IMR-90 (cell line): Measurements from ENCODE around the gene KMT2A. TPM values are rescaled to one million over a fixed set of nuclear protein-coding genes. Genes with fewer than 3 reads are reported as not detected.

ENCODE experiments used
- ATAC-seq: fragments of 200-7000 bp; cut with Tn5 transposase; 2 replicates; pipeline ENCODE4 v1.9.1; 2020; ENCODE audit warnings: low read depth, mild to moderate bottlenecking, moderate library complexity
- BruUV-seq: library from RNA; stranded (reverse); fragments of 400-500 nt; replicated peaks from 2 replicates; lab custom pipeline; 2021; lab: Mats Ljungman, UMichigan
- CTCF ChIA-PET: fragments of 300-600 bp; formaldehyde crosslinking; extraction: SDS; loops from one replicate; lab custom pipeline; 2021; ENCODE audit warnings: antibody characterized with exemption; lab: Yijun Ruan, JAX
- POLR2A ChIA-PET: fragments of 300-600 bp; sonication (Branson Sonifier 250); formaldehyde crosslinking; loops from one replicate; lab custom pipeline; 2022; ENCODE audit warnings: antibody characterized with exemption; ENCODE audit not compliant: unreplicated experiment; lab: Charles Lee
- DNase-seq: peaks from one replicate; pipeline ENCODE4 v3.0.0; 2013
- H2AFZ ChIP-seq: replicated peaks from 2 replicates; pipeline ENCODE3; 2013; ENCODE audit warnings: low read length, mild to moderate bottlenecking; ENCODE audit not compliant: poor library complexity
- H2AK5ac ChIP-seq: 2 replicates; pipeline ENCODE4 v1.6.1; 2013; ENCODE audit warnings: low read depth, low read length, inconsistent platforms
- H2AK9ac ChIP-seq: replicated peaks from 2 replicates; pipeline ENCODE3; 2013; ENCODE audit warnings: mild to moderate bottlenecking, low read depth, low read length, moderate library complexity; ENCODE audit not compliant: poor library complexity
- H2BK120ac ChIP-seq: 2 replicates; pipeline ENCODE4 v1.6.1; 2013; ENCODE audit warnings: low read depth, low read length, inconsistent platforms
- H2BK15ac ChIP-seq: 3 replicates; pipeline ENCODE4 v1.6.1; 2013; ENCODE audit warnings: low read depth, low read length, inconsistent platforms
- H2BK20ac ChIP-seq: 2 replicates; pipeline ENCODE4 v1.6.1; 2013; ENCODE audit warnings: low read depth, mild to moderate bottlenecking, inconsistent platforms, low read length, moderate library complexity
- H2BK5ac ChIP-seq: 2 replicates; pipeline ENCODE4 v1.6.1; 2013; ENCODE audit warnings: mild to moderate bottlenecking, low read depth, low read length, inconsistent platforms; ENCODE audit not compliant: poor library complexity, severe bottlenecking
- H3K14ac ChIP-seq: replicated peaks from 2 replicates; pipeline ENCODE4 v1.6.1; 2013; ENCODE audit warnings: low read depth, low read length, inconsistent platforms
- H3K18ac ChIP-seq: 2 replicates; pipeline ENCODE4 v1.6.1; 2013; ENCODE audit warnings: low read depth, low read length, control low read depth
- H3K23ac ChIP-seq: 2 replicates; pipeline ENCODE4 v1.6.1; 2013; ENCODE audit warnings: low read depth, low read length, inconsistent platforms
- H3K27ac ChIP-seq: 2 replicates; pipeline ENCODE4 v1.5.1; 2013; ENCODE audit warnings: mild to moderate bottlenecking, control low read depth, low read length; ENCODE audit not compliant: insufficient read depth
- H3K27me3 ChIP-seq: 2 replicates; pipeline ENCODE4 v1.6.1; 2013; ENCODE audit warnings: low read length; ENCODE audit not compliant: control insufficient read depth, insufficient read depth
- H3K36me3 ChIP-seq: 2 replicates; pipeline ENCODE4 v1.6.1; 2013; ENCODE audit warnings: low read length, mixed read lengths; ENCODE audit not compliant: control insufficient read depth, insufficient read depth
- H3K4ac ChIP-seq: 2 replicates; pipeline ENCODE4 v1.6.1; 2013; ENCODE audit warnings: low read depth, low read length, inconsistent platforms
- H3K4me1 ChIP-seq: 2 replicates; pipeline ENCODE4 v1.6.1; 2013; ENCODE audit warnings: low read length, mixed read lengths; ENCODE audit not compliant: control insufficient read depth, insufficient read depth
- H3K4me2 ChIP-seq: 2 replicates; pipeline ENCODE4 v1.6.1; 2013; ENCODE audit warnings: low read depth, mild to moderate bottlenecking, control low read depth, low read length, moderate library complexity
- H3K4me3 ChIP-seq: 2 replicates; pipeline ENCODE4 v1.5.1; 2013; ENCODE audit warnings: low read depth, mild to moderate bottlenecking, control low read depth, low read length, moderate library complexity; ENCODE audit not compliant: insufficient read depth
- H3K56ac ChIP-seq: 2 replicates; pipeline ENCODE4 v1.6.1; 2013; ENCODE audit warnings: low read length, inconsistent platforms; ENCODE audit not compliant: insufficient read depth; ENCODE audit errors: extremely low read depth
- H3K79me1 ChIP-seq, 2 experiments: 2 replicates each; pipeline ENCODE4 v1.6.1; 2013; ENCODE audit warnings: low read length in 2 of 2, inconsistent platforms in 1 of 2, low read depth in 1 of 2
- H3K9ac ChIP-seq: 2 replicates; pipeline ENCODE4 v1.6.1; 2013; ENCODE audit warnings: low read depth, low read length, control low read depth
- H3K9me1 ChIP-seq: 2 replicates; pipeline ENCODE4 v1.6.1; 2013; ENCODE audit warnings: low read length, inconsistent platforms; ENCODE audit not compliant: insufficient read depth
- H3K9me3 ChIP-seq: 2 replicates; pipeline ENCODE4 v1.6.1; 2013; ENCODE audit warnings: low read length; ENCODE audit not compliant: control insufficient read depth, insufficient read depth
- H4K20me1 ChIP-seq: 2 replicates; pipeline ENCODE4 v1.6.1; 2013; ENCODE audit warnings: low read length, inconsistent platforms; ENCODE audit not compliant: insufficient read depth
- H4K5ac ChIP-seq: 2 replicates; pipeline ENCODE4 v1.6.1; 2013; ENCODE audit warnings: mild to moderate bottlenecking, low read depth, low read length, control low read depth
- H4K8ac ChIP-seq, 2 experiments: 2 replicates each; pipeline ENCODE4 v1.6.1; 2013; ENCODE audit warnings: low read depth in 2 of 2, low read length in 2 of 2, control low read depth in 1 of 2, inconsistent platforms in 1 of 2
- H4K91ac ChIP-seq: 2 replicates; pipeline ENCODE4 v1.6.1; 2013; ENCODE audit warnings: low read depth, low read length, inconsistent platforms; ENCODE audit not compliant: insufficient read depth
- CEBPB ChIP-seq: IDR thresholded peaks from 2 replicates; pipeline ENCODE4 v1.6.1; 2012; ENCODE audit warnings: low read depth, low read length, improper control_type of control experiment
- NFE2L2 ChIP-seq: fragments of 150-350 bp; IDR thresholded peaks from 2 replicates; pipeline ENCODE4 v1.6.1; 2016; ENCODE audit warnings: low read depth, mild to moderate bottlenecking, low read length
- WGBS, 2 experiments: methylation state at CpG; one replicate each; pipeline versions ENCODE4 v1.1.5 to v1.1.7; 2013; ENCODE audit warnings: missing lambda C conversion rate in 2 of 2; ENCODE audit not compliant: insufficient read length in 1 of 2; ENCODE audit errors: extremely low coverage in 2 of 2; 5-methylcytosine and 5-hydroxymethylcytosine counted together
- dilution Hi-C: fragments of 300-500 bp; cut with HindIII; formaldehyde crosslinking; loops from one replicate; pipeline ENCODE4 v1.14.3; 2018; ENCODE audit warnings: low sequenced_read_pairs; ENCODE audit not compliant: unreplicated experiment
- in situ Hi-C: fragments of 300-500 bp; cut with MboI; formaldehyde crosslinking; loops from 3 replicates; pipeline ENCODE4 v1.14.3; 2019; ENCODE audit warnings: low sequenced_read_pairs, inconsistent platforms, mixed read lengths
- intact Hi-C: fragments of 100-400 bp; cut with micrococcal nuclease; formaldehyde crosslinking; loops from 2 replicates; pipeline ENCODE4 v1.10.0; 2022
- polyA plus RNA-seq, 3 experiments: library from polyadenylated mRNA; depleted of rRNA; stranded (reverse); fragments of >200 nt; gene quantifications; 2 replicates each; pipeline ENCODE4 v1.2.3, GENCODE V29; 2012; ENCODE audit warnings: low replicate concordance in 1 of 3
- total RNA-seq: library from RNA; depleted of rRNA; stranded (reverse); fragments of >200 nt; gene quantifications from 2 replicates; pipeline ENCODE4 v1.2.3, GENCODE V29; 2012

The KMT2A gene
- total and polyA plus RNA-seq, 2 of the 4 experiments (the other 2 are of a cell fraction) = 18.2 to 21.1 TPM

DNA sequence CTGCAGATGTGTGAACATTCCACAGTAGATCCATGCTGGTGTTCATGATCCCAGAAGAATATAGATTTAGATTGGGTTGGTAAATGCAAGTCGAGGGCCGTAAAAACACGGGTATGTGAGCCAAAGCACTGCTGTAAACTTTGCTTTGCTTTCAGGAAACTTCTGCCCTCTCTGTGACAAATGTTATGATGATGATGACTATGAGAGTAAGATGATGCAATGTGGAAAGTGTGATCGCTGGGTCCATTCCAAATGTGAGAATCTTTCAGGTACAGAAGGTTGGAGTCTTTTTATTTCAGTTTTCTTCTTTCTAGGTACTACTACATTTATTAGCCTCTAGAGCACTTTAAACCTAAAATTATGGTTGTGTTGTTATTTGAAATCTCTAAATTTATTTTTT lies 54.7 kb downstream of the KMT2A start:
- no peaks in the 10 kb centered on the region for H3K9me3 ChIP-seq
- H4K5ac ChIP-seq = no peak overlapping the region
- H4K91ac ChIP-seq = no peak overlapping the region
- CTCF ChIA-PET = no interaction called here
- peaks cover 36% of the 10 kb centered on the region for H3K36me3 ChIP-seq
- ATAC-seq = no peak
- in situ Hi-C loops = loop anchor here (5.0 kb wide), 1 partner anchor 99 kb away; no protein-coding TSS in a partner anchor
- TF ChIP-seq NFE2L2 (no peak), CEBPB (peak; percentile 34; the same call in 1 of the 2 replicates)
- no peak overlapping the region for H3K18ac ChIP-seq
- no peak overlapping the region for H3K4me2 ChIP-seq
- no peaks in the 10 kb centered on the region for H3K27me3 ChIP-seq
- 90% methylated on average over 3 of the region's 4 CpGs; no CpG with 5 or more reads in 1 of the 2 experiments for WGBS, 2 experiments
- no peak overlapping the region for H2BK20ac ChIP-seq
- no peaks in the 10 kb centered on the region for H4K20me1 ChIP-seq
- H2AFZ ChIP-seq = no peak overlapping the region
- no peaks in the 10 kb centered on the region for H3K4me1 ChIP-seq
- H2BK15ac ChIP-seq = no peak overlapping the region
- H2BK5ac ChIP-seq = no peak overlapping the region
- dilution Hi-C loops = no loop called here
- H3K4ac ChIP-seq = no peak overlapping the region
- H3K4me3 ChIP-seq = no peak overlapping the region
- POLR2A ChIA-PET = no interaction called here
- H4K8ac ChIP-seq = no peak overlapping the region
- H3K56ac ChIP-seq = no peak overlapping the region
- H2AK5ac ChIP-seq = no peak overlapping the region
- peaks cover 2 to 3% of the 10 kb centered on the region in 2 experiments; a peak in 3 of 4 replicates for H3K79me1 ChIP-seq
- intact Hi-C loops = no loop called here
- H3K9me1 ChIP-seq = no peaks in the 10 kb centered on the region
- H3K23ac ChIP-seq = no peak overlapping the region
- H3K27ac ChIP-seq = no peak overlapping the region
- DNase-seq = no peak
- no peak overlapping the region for H3K14ac ChIP-seq
- H3K9ac ChIP-seq = no peak overlapping the region
- no TSS peak for BruUV-seq
- no peak overlapping the region for H2BK120ac ChIP-seq
- H2AK9ac ChIP-seq = no peak overlapping the region
